Measurements from ENCODE around the gene MYO15A. TPM values are rescaled to one million over a fixed set of nuclear protein-coding genes. Genes with fewer than 3 reads are reported as not detected.

The MYO15A gene
- total RNA-seq, 4 donors from 2014 or later, result 1.1 to 4.2 (median 1.2) TPM

DNA sequence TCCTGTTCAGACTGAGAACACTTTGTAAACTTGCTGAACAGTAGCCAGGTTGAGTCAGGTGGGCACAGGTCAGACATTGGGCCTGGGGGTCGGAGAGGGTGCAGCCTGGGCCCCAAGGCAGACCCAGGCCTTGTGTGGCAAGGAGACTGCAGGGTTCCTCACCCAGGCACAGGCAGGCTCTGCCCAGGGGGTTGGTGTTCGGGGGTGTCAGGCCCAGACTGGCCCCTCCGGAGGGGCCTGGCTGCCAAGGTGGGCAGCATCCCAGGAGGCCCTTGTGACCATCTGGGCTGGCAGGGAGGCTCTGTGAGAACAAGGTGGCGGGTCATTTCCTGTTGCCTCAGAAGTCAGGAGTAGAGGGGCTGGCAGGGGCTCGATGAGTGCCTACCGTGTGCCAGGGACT lies 585 bp upstream of the MYO15A start:
- 87% methylated on average over 6 of the region's 6 CpGs; no CpG with 5 or more reads in 1 of the 2 donors for WGBS, 2 donors (ENCODE audit: low coverage in 1 of 2)
- no peaks in the 10 kb centered on the region for H3K27me3 ChIP-seq
- intact Hi-C loops (cut with DNase I; ENCODE audit: low total_unique reads), result no loop called here

DNA sequence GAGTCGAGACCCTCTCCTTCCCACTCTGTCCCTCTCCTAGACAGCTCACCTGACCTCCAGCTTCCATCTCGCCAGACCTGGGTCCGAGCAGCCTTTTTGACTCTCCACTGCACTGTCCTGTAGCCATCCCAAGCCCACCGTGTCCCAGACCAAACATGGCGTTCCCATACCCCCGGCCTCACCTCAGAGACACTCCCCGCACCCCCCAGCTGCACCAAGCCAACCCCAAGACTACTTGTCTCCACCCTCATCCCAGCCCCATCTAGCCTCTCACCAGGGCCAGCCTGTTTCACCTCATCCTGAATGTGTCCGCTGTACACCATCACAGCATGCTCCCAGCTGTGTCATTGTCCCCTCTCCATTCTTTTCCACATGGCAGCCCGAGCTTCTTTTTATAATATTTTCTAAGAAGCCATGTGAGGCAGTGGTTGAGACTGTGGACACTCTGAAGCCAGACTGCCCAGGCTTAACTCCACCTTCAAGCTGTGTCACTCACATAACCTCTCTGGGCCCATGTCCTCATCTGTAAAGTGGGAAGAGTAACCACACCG lies 1.5 kb downstream of the MYO15A start:
- intact Hi-C loops (cut with DNase I; ENCODE audit: low total_unique reads), result no loop called here
- no peak for DNase-seq
- H3K9me3 ChIP-seq, result no peaks in the 10 kb centered on the region
- in situ Hi-C loops (cut with MboI; ENCODE audit: low pct_ligation_motif_present in 1 of 4, low pct_unique_long_range_greater_than_20kb in 1 of 4, low sequenced_read_pairs in 3 of 4), result no loop called here
- H3K27ac ChIP-seq, result no peak overlapping the region
- TF ChIP-seq, protein P1, sequence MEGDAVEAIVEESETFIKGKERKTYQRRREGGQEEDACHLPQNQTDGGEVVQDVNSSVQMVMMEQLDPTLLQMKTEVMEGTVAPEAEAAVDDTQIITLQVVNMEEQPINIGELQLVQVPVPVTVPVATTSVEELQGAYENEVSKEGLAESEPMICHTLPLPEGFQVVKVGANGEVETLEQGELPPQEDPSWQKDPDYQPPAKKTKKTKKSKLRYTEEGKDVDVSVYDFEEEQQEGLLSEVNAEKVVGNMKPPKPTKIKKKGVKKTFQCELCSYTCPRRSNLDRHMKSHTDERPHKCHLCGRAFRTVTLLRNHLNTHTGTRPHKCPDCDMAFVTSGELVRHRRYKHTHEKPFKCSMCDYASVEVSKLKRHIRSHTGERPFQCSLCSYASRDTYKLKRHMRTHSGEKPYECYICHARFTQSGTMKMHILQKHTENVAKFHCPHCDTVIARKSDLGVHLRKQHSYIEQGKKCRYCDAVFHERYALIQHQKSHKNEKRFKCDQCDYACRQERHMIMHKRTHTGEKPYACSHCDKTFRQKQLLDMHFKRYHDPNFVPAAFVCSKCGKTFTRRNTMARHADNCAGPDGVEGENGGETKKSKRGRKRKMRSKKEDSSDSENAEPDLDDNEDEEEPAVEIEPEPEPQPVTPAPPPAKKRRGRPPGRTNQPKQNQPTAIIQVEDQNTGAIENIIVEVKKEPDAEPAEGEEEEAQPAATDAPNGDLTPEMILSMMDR (IDR thresholded peaks at IDR 0.05), result no peak
- no peak for TF ChIP-seq POLR2AphosphoS5 (IDR thresholded peaks at IDR 0.05)
- TF ChIP-seq EP300 (IDR thresholded peaks at IDR 0.05; ENCODE audit: low read depth), result no peak
- TF ChIP-seq POLR2A (IDR thresholded peaks at IDR 0.05), result no peak
- H3K4me3 ChIP-seq, result no peak overlapping the region
- H3K4me1 ChIP-seq, result no peaks in the 10 kb centered on the region
- no peaks in the 10 kb centered on the region for H3K36me3 ChIP-seq
- no peaks in the 10 kb centered on the region for H3K27me3 ChIP-seq
- 68 to 80% methylated on average over 6 to 10 of the region's 10 CpGs for WGBS, 2 donors (ENCODE audit: low coverage in 1 of 2)

More for the DNA sequence above, 585 bp upstream of the MYO15A start:
- TF ChIP-seq, protein P1 (IDR thresholded peaks at IDR 0.05), result no peak
- no peak for TF ChIP-seq POLR2A (IDR thresholded peaks at IDR 0.05)
- TF ChIP-seq EP300 (IDR thresholded peaks at IDR 0.05; ENCODE audit: low read depth), result no peak
- no peak for TF ChIP-seq POLR2AphosphoS5 (IDR thresholded peaks at IDR 0.05)
- no peaks in the 10 kb centered on the region for H3K36me3 ChIP-seq
- H3K4me1 ChIP-seq, result no peaks in the 10 kb centered on the region
- no peak overlapping the region for H3K4me3 ChIP-seq
- H3K9me3 ChIP-seq, result no peaks in the 10 kb centered on the region
- in situ Hi-C loops (cut with MboI; ENCODE audit: low pct_ligation_motif_present in 1 of 4, low pct_unique_long_range_greater_than_20kb in 1 of 4, low sequenced_read_pairs in 3 of 4), result no loop called here
- H3K27ac ChIP-seq, result no peak overlapping the region
- no peak for DNase-seq

DNA sequence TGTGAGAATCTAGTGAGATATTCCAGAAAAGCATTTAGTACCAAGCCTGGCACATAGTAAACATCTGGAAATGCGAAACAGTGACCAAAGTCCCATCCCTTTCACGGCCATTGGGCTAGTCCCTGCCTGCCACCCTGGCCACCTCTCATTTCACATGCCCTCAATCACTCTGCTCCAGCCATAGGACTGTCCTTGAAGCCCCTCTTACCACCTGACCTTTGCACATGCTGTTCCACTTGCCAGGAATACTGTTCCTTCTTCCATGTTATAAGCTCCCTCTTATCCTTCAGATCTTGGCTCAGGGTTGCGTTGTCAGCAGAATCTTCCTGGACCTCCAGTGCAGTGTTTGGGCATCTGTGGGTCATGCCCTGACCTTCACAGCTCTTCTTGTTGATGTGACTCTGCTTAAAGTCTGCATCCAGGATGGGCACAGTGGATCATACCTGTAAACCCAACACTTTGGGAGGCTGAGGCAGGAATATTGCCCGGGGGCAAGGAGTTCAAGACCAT lies 2.1 kb downstream of the MYO15A start:
- in situ Hi-C loops (cut with MboI; ENCODE audit: low pct_ligation_motif_present in 1 of 4, low pct_unique_long_range_greater_than_20kb in 1 of 4, low sequenced_read_pairs in 3 of 4), result no loop called here
- H3K27me3 ChIP-seq, result no peaks in the 10 kb centered on the region
- H3K4me1 ChIP-seq, result no peaks in the 10 kb centered on the region
- no peak overlapping the region for H3K27ac ChIP-seq
- no peak for DNase-seq
- H3K9me3 ChIP-seq, result no peaks in the 10 kb centered on the region
- H3K4me3 ChIP-seq, result no peak overlapping the region
- no peaks in the 10 kb centered on the region for H3K36me3 ChIP-seq
- TF ChIP-seq POLR2A (IDR thresholded peaks at IDR 0.05) (no peak), EP300 (IDR thresholded peaks at IDR 0.05; ENCODE audit: low read depth) (no peak), POLR2AphosphoS5 (IDR thresholded peaks at IDR 0.05) (no peak)
- TF ChIP-seq, protein P1 (IDR thresholded peaks at IDR 0.05), result no peak
- 42 to 77% methylated on average over 2 to 3 of the region's 4 CpGs for WGBS, 2 donors (ENCODE audit: low coverage in 1 of 2)
- intact Hi-C loops (cut with DNase I; ENCODE audit: low total_unique reads), result no loop called here

DNA sequence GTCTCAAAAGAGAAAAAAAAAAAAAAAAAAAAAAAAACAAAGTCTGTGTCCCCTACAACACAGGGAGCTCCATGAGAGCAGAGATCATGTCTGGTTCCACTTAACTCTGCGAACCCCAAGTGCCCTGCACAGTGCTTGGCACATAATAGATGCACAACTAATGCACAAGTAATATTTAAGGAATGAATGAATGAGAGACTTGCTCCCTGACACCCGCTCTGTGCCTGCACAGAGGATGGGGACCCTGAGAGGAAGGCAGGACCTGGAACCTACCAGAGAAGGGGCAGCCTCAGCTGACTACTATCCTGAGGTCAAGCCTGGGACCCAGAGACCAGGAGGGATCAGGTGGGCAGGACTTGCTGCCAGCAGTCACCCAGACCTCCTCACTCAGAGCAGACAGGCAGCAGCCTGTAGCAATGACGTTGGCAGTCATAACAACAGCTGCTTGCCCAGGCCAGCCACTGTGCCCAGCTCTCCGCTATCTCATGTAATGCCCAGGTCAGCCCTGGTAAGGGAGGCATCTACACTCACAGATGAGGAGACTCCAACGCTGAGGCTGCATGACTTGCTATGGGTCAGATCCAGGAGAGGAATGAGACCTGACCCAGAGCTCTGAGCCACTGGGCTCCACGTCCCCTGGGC lies 2.9 kb downstream of the MYO15A start:
- TF ChIP-seq EP300 (IDR thresholded peaks at IDR 0.05; ENCODE audit: low read depth), result no peak
- TF ChIP-seq, protein P1 (IDR thresholded peaks at IDR 0.05), result no peak
- TF ChIP-seq POLR2A (IDR thresholded peaks at IDR 0.05), result no peak
- TF ChIP-seq POLR2AphosphoS5 (IDR thresholded peaks at IDR 0.05), result no peak
- intact Hi-C loops (cut with DNase I; ENCODE audit: low total_unique reads), result no loop called here
- DNase-seq, result no peak
- Histone ChIP-seq H3K36me3 (no peaks in the 10 kb centered on the region), H3K27ac (no peak overlapping the region), H3K9me3 (no peaks in the 10 kb centered on the region), H3K27me3 (no peaks in the 10 kb centered on the region), H3K4me3 (no peak overlapping the region), H3K4me1 (no peaks in the 10 kb centered on the region)
- 71 to 100% methylated on average over 1 to 4 of the region's 6 CpGs for WGBS, 2 donors (ENCODE audit: low coverage in 1 of 2)
- in situ Hi-C loops (cut with MboI; ENCODE audit: low pct_ligation_motif_present in 1 of 4, low pct_unique_long_range_greater_than_20kb in 1 of 4, low sequenced_read_pairs in 3 of 4), result no loop called here
